ENCODE results near the gene MLLT10. TPM values are rescaled to one million over a fixed set of nuclear protein-coding genes. Genes with fewer than 3 reads are reported as not detected.

MLLT10 gene
- total and polyA plus RNA-seq, 10 of the 15 experiments (the other 5 are each of a cell fraction or from before 2014, with no cell fraction given): 8.7 to 61.1 (median 28.5) TPM

DNA sequence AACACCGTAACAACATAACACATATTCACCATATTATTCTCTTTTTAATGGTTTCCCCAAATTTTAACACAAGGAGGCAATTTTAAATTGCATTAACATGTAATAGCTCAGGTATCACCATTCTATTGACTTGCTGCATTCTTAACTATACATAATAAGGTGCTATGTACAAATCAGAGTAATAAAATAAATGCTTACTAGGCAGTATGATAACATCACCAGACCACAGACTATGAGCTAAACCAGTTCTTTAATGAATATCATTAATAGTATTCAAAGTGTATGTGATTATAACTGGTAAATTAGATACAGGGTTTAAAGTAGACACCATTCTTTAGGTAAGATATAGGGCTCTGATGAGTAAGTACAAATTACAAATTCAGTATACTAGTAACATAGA lies 242.9 kb downstream of the MLLT10 start:
- no peaks in the 10 kb centered on the region for H3K36me3 ChIP-seq (ENCODE audit: control insufficient read depth in 2 of 2, insufficient read depth in 2 of 2, low read length in 1 of 2)
- 100% methylated on average over 1 of the region's 1 CpG for WGBS (ENCODE audit: insufficient coverage, insufficient replicate concordance, low lambda C conversion rate, missing lambda C conversion rate)
- ATAC-seq (no peak), FAIRE-seq (no peak), DNase-seq (ENCODE audit: low read depth, low spot score) (no peak)
- H3K27me3 ChIP-seq (replicated peaks in 1 of 2; ENCODE audit: control insufficient read depth in 2 of 2, insufficient read depth in 2 of 2, low read length in 1 of 2): no peaks in the 10 kb centered on the region
- ChIA-PET POLR2A (no interaction called here), SMC1A (ENCODE audit: uncharacterized antibody, unreplicated experiment) (interaction anchor here (1.5 kb wide), 1 partner anchor 17 kb away, joined by 3 read pairs; no protein-coding TSS in a partner anchor), RAD21 (ENCODE audit: unreplicated experiment) (no interaction called here), CTCF (no interaction called here)
- H3K9me3 ChIP-seq (replicated peaks; ENCODE audit: control insufficient read depth, insufficient read depth, low read length): no peaks in the 10 kb centered on the region; the same call in 2 of the 3 replicates
- H3K4me2 ChIP-seq (ENCODE audit: control insufficient read depth, insufficient read depth): no peak overlapping the region
- H3K4me3 ChIP-seq: no peak overlapping the region
- in situ Hi-C loops (cut with MboI): no loop called here
- no peak overlapping the region for H3K27ac ChIP-seq (ENCODE audit: control insufficient read depth, insufficient read depth)
- H2AFZ ChIP-seq (ENCODE audit: control insufficient read depth, low read depth, low read length): no peak overlapping the region
- no peaks in the 10 kb centered on the region for H4K20me1 ChIP-seq (ENCODE audit: control insufficient read depth, insufficient read depth)
- intact Hi-C loops (cut with micrococcal nuclease; ENCODE audit: unreplicated experiment): no loop called here
- no TSS peak for BruUV-seq (replicated peaks)
- H3K4me1 ChIP-seq (ENCODE audit: control insufficient read depth, insufficient read depth, low read length): no peaks in the 10 kb centered on the region
- TF ChIP-seq RUNX3 (IDR thresholded peaks at IDR 0.05; ENCODE audit: low read length) (no peak), POU2F2 (IDR thresholded peaks at IDR 0.05; ENCODE audit: borderline replicate concordance, low read depth, low read length) (no peak), MEF2A (IDR thresholded peaks at IDR 0.05; ENCODE audit: insufficient read depth, low read depth, low read length) (no peak), MLLT1 (IDR thresholded peaks at IDR 0.05) (no peak), ZNF687 (IDR thresholded peaks at IDR 0.05) (no peak), KLF5 (IDR thresholded peaks at IDR 0.05; ENCODE audit: partially characterized antibody) (no peak), CHD2 (IDR thresholded peaks at IDR 0.05; ENCODE audit: borderline replicate concordance, low read depth, low read length) (no peak), CBFB (IDR thresholded peaks at IDR 0.05; ENCODE audit: low read depth) (no peak), ZNF384 (IDR thresholded peaks at IDR 0.05; ENCODE audit: borderline replicate concordance, low read depth, low read length) (no peak), STAT1 (conservative IDR thresholded peaks at IDR 0.05) (no peak)
- no peak overlapping the region for H3K9ac ChIP-seq (ENCODE audit: control insufficient read depth, insufficient read depth, low read length)
- no peaks in the 10 kb centered on the region for H3K79me2 ChIP-seq (ENCODE audit: control insufficient read depth, insufficient read depth, low read length)

Measured in GM12878 (cell line).